Sigmoid colon (tissue), 4 donors: ENCODE data around the gene PCGF1.

Experiments used
- EP300 ChIP-seq, 4 donors: sonication (generic); formaldehyde crosslinking; IDR thresholded peaks; one replicate each; pipeline ENCODE4 v1.6.1; 2017; ENCODE audit warnings: antibody characterized with exemption in 4 of 4
- TF ChIP-seq, protein P1 (sequence below), 4 experiments: fragments of 450-650 bp in 3 of 4; fragments of 200-600 bp in 1 of 4; IDR thresholded peaks; one replicate each; pipeline ENCODE4 v1.5.1; 2016 to 2019; ENCODE audit warnings: antibody characterized with exemption in 4 of 4, mild to moderate bottlenecking in 3 of 4, moderate library complexity in 2 of 4

DNA sequence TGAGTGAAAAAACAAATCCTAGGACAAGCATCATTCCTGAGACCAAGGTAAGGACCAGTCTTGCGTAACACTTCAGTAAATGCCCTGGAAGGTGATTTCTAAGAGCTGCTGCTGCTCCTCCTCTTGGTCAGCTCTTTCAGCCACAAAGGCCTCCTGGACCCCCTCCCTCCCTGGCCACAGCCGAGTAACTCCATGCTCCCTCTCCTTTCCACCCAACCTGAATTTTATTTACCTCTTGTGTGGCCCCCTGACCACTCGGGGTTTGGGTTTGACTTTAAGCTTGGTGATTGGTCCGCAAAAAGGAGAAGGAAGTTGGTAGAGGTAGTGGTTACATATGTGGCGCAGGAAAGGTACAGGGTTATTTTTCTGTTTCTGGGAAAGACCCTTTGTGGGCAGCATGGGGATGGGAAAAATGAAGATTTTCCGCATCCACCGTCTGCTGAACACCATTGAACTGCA is 31.4 kb upstream of the PCGF1 start:
- TF ChIP-seq EP300 (IDR thresholded peaks at IDR 0.05): no peak
- TF ChIP-seq, protein P1, sequence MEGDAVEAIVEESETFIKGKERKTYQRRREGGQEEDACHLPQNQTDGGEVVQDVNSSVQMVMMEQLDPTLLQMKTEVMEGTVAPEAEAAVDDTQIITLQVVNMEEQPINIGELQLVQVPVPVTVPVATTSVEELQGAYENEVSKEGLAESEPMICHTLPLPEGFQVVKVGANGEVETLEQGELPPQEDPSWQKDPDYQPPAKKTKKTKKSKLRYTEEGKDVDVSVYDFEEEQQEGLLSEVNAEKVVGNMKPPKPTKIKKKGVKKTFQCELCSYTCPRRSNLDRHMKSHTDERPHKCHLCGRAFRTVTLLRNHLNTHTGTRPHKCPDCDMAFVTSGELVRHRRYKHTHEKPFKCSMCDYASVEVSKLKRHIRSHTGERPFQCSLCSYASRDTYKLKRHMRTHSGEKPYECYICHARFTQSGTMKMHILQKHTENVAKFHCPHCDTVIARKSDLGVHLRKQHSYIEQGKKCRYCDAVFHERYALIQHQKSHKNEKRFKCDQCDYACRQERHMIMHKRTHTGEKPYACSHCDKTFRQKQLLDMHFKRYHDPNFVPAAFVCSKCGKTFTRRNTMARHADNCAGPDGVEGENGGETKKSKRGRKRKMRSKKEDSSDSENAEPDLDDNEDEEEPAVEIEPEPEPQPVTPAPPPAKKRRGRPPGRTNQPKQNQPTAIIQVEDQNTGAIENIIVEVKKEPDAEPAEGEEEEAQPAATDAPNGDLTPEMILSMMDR (IDR thresholded peaks at IDR 0.05): no peak
